ENCODE measurements around the gene VCAM1.
"Not testable (repeated sequence)": the region's sequence is repeated elsewhere in the genome, so short reads cannot be mapped to it uniquely, and the experiment has no call there.

DNA sequence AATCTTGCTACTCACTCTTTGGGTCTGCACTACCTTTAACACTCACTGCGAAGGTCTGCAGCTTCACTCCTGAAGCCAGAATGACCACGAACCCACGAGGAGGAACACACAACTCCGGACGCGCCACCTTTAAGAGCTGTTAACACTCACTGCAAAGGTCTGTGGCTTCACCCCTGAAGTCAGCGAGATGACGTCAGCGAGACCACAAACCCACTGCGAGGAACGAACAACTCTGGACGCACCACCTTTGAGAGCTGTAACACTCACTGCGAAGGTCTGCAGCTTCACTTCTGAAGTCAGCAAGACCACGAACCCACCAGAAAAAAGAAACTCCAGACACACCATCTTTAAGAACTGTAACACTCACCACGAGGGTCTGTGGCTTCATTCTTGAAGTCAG lies 6.5 kb upstream of the VCAM1 start:
- TF ChIP-seq, protein P1, sequence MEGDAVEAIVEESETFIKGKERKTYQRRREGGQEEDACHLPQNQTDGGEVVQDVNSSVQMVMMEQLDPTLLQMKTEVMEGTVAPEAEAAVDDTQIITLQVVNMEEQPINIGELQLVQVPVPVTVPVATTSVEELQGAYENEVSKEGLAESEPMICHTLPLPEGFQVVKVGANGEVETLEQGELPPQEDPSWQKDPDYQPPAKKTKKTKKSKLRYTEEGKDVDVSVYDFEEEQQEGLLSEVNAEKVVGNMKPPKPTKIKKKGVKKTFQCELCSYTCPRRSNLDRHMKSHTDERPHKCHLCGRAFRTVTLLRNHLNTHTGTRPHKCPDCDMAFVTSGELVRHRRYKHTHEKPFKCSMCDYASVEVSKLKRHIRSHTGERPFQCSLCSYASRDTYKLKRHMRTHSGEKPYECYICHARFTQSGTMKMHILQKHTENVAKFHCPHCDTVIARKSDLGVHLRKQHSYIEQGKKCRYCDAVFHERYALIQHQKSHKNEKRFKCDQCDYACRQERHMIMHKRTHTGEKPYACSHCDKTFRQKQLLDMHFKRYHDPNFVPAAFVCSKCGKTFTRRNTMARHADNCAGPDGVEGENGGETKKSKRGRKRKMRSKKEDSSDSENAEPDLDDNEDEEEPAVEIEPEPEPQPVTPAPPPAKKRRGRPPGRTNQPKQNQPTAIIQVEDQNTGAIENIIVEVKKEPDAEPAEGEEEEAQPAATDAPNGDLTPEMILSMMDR (IDR thresholded peaks at IDR 0.05 in 2 of 3, conservative IDR thresholded peaks at IDR 0.05 in 1 of 3; ENCODE audit: insufficient read depth in 2 of 3, low read depth in 1 of 3, low read length in 3 of 3) = not testable (repeated sequence)
- not testable (repeated sequence) for TF ChIP-seq NFRKB (IDR thresholded peaks at IDR 0.05; ENCODE audit: low read depth); KDM5B (IDR thresholded peaks at IDR 0.05; ENCODE audit: insufficient replicate concordance, low read depth, low read length); SIN3A (IDR thresholded peaks at IDR 0.05; ENCODE audit: borderline replicate concordance in 2 of 2, control insufficient read depth in 1 of 2, low read depth in 2 of 2, low read length in 2 of 2); DMBX1 (CRISPR knock-in tag; IDR thresholded peaks at IDR 0.05; ENCODE audit: borderline replicate concordance); HDAC3 (IDR thresholded peaks at IDR 0.05; ENCODE audit: borderline replicate concordance, partially characterized antibody)
- TF ChIP-seq, protein P2, sequence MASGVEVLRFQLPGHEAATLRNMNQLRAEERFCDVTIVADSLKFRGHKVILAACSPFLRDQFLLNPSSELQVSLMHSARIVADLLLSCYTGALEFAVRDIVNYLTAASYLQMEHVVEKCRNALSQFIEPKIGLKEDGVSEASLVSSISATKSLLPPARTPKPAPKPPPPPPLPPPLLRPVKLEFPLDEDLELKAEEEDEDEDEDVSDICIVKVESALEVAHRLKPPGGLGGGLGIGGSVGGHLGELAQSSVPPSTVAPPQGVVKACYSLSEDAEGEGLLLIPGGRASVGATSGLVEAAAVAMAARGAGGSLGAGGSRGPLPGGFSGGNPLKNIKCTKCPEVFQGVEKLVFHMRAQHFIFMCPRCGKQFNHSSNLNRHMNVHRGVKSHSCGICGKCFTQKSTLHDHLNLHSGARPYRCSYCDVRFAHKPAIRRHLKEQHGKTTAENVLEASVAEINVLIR (CRISPR knock-in tag; IDR thresholded peaks at IDR 0.05) = not testable (repeated sequence)

Measured in K562 (cell line).